Measurements from ENCODE around the gene SRSF10.
"Not testable (repeated sequence)": the region's sequence is repeated elsewhere in the genome, so short reads cannot be mapped to it uniquely, and the experiment has no call there.

Gene SRSF10

GRCh38 chr1:23996700-23997229 lies 16.6 kb upstream of the SRSF10 start:
- no peak for DNase-seq

- no peak for DNase-seq
Measured at GRCh38 chr1:23995431-23995837, 15.3 kb upstream of the SRSF10 start.

GRCh38 chr1:23992011-23992410 lies 11.9 kb upstream of the SRSF10 start:
- DNase-seq: not testable (repeated sequence)

DNA sequence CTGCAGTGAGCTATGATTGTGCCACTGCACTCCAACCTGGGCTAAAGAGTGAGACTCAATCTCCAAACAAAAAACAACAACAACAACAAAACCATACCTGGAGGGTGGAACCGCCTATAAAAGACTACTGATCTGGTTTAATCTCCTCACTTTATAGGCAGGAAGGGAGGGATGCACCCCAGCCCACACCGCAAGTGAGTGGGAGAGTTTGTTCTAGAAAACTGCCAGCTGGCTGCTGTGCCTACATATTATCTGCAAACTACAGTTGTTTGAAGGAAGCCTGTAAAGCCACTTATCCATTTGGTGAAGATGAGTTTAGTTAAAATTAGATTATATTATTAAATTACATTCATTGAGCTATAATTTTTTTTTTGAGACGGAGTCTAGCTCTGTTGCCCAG lies 9.1 kb upstream of the SRSF10 start:
- DNase-seq: no peak

DNA sequence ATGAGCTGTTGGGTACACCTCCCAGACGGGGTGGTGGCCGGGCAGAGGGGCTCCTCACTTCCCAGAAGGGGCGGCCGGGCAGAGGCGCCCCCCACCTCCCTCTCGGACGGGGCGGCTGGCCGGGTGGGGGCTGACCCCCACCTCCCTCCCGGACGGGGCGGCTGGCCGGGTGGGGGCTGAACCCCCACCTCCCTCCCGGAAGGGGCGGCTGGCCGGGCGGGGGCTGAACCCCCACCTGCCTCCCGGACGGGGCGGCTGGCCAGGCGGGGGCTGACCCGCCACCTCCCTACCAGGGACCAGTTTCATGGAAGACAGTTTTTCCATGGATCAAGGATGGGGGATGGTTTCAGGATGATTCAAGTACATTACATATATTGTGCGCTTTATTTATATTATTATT lies 6.9 kb upstream of the SRSF10 start:
- DNase-seq: not testable (repeated sequence)

DNA sequence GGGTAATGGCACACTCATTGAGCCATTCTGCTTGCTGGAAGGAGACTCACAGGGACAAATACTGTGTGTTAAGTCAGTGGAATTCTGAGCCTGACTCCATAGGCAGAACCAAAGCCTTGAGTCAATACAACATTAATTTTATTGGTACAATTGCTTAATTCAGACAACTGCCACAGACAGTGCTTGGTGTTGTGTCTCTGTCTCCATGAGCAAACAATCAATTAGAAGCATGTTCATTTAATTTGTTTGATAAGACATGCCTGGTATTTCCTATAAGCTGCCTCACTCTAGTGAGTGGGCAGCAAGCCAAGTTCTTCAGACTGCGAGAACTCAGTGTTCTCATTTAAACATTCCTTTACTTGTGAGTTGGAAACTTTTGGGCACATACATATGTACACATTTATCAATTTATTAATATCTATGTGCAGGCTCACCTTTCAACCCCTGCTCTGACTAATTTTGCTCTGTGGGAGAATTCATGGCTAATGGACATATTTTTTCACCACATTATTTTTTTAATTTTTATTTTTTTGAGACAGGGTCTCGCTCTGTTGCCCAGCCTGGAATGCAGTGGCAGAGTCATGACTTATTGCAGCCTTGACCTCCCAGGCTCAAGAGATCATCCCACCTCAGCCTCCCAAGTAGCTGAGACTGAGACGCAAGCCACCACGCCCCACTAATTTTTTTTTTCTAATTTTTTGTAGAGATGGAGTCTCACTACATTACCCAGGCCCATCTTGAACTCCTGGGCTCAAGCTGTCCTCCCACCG lies 4.5 kb upstream of the SRSF10 start:
- DNase-seq: no peak

GRCh38 chr1:23980728-23981070 lies 572 bp upstream of the SRSF10 start:
- peak; percentile 79 for DNase-seq

DNA sequence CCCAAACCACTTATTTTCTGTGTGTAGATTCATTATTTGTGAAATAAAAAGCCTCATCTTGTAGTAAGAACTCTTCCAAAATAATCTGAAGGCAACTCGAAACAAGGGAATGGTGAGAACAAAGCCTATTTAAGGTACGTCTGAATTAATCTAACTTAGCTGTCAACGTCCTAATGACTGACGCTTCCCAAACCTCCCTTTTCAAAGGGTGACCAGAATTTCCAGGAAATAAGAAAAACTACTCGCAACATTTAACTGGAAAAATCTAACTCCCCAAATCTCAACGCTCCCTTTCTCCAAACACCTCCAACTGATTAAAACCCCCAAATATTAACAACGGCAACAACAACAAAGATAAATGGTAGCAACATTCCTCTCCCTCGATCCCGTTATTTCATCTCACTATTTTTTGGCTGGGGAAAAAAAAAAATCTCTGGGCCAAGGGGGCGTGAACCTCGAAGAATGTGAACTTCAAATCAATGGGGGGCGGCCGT lies 693 bp downstream of the SRSF10 start:
- no peak for DNase-seq

DNA sequence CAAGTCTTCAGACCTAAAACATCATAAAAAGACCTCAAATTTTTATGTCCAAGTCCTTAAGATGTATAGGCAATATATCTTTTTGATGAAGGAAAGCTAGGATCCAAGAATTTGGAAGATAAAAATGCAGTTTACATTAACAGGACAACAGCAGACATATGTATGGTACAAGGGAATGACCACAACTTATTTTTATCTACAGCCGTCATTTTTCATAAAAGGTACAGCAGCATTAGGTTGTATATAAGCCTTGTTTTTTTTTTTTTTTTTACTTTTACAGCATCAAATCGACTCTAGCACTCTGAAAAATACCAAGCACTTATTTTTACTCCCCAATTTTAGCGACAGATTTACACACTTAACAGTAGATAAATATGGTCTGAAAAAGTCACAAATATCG lies 1.3 kb downstream of the SRSF10 start:
- no peak for DNase-seq

DNA sequence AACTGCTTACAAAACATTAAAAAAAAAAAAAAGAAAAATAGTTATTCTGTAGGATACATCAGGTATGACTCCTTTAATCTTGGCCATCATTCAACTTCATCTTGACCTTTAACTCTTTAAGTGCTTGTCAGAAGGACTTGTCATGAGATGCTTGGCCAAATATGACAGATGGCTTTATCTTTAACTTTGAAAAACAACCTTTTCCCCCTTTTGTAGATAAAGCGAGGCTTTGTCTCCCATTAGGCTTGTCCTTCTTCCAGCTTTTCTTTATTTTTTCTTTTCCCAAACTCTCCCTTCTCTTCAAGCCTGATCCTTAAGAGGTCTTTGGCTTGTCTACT lies 2.3 kb downstream of the SRSF10 start:
- DNase-seq: no peak

GRCh38 chr1:23977187-23977853 lies 2.8 kb downstream of the SRSF10 start:
- DNase-seq: no peak

DNA sequence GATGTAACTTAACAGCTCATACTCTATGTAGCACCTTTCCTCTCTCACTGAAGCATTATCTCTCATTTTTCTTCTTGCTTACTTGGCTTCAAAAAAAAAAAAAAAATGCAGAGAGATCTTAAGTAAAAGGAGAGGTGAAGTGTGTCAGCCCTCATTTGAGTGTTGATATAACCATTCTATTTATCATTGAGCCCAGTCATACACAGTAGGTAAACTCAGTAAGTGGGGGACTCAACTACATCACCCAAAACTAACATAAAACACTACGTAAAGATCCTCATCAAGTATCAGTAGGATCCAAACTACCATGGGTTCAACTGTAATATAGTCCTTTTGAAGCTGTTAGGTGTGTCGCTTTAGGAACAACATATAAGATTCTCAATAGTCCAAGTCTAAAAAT lies 12.3 kb downstream of the SRSF10 start:
- DNase-seq: no peak

DNA sequence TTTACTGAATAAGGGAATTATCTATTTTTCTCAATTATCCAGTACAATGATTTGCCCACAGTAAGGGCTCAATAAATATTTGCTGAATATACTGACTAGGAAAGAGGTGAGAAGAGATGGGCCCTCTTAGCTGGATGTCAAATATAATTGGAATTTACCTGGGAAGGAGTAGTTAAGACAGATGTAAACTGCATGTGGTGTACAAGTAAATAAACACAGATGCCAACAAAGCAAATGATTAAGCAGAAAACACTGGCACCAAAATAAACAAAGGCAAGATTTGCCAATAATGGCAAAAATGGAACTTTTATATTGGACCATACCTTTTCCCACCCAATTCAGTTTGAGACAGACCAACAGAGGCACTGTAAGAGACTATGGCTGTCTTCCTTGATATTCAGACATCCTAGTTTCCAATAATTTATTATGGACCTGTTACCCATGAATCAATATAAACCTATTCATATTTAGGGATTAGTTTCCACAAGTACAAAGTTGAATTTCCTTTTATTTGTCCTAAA lies 13.1 kb downstream of the SRSF10 start:
- DNase-seq: no peak

GRCh38 chr1:23964790-23965740 lies 15.1 kb downstream of the SRSF10 start:
- DNase-seq: no peak

DNA sequence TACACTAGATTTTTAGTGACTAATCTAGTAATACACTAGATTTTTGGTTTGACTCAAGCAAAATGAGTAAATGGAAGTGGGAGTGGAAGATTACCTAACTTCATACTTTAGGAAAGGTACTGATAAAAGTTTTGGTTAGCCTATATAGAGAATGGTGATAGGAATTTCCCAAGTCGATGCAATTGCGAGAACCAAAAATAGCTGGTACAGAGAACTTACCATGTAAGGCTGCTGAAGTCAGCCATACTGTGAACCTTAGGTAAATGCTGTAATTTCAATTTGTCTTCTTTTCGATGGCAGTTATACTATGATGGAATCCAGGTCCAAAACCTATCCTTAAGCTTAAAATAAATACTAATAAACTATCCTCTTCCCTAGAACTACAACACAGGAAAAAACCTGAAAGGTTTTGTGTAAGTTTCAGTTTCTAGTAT lies 15.9 kb downstream of the SRSF10 start:
- no peak for DNase-seq

- no peak for DNase-seq
Measured at GRCh38 chr1:23963617-23964234, 16.4 kb downstream of the SRSF10 start.

GRCh38 chr1:23960291-23961020 lies 19.7 kb downstream of the SRSF10 start:
- DNase-seq: no peak

GRCh38 chr1:23959461-23960290 lies 20.5 kb downstream of the SRSF10 start, which contains the start of gene PNRC2:
Gene PNRC2 (plus strand): TSS chr1:23959828. CDS start chr1:23961458, 1,630 bp downstream.
- DNase-seq: peak; percentile 97

- DNase-seq: peak; percentile 96
Measured at GRCh38 chr1:23958810-23959460, 21.2 kb downstream of the SRSF10 start.
